AG20443 (cell line): ENCODE data around the gene RAB37.

Experiments
- DNase-seq: peaks from one replicate; pipeline ENCODE4 v3.0.0; 2012; ENCODE audit warnings: low spot score, mixed read lengths

Gene RAB37

GRCh38 chr17:74744714-74745547 lies 7.9 kb downstream of the RAB37 start:
- peak; percentile 88 for DNase-seq

DNA sequence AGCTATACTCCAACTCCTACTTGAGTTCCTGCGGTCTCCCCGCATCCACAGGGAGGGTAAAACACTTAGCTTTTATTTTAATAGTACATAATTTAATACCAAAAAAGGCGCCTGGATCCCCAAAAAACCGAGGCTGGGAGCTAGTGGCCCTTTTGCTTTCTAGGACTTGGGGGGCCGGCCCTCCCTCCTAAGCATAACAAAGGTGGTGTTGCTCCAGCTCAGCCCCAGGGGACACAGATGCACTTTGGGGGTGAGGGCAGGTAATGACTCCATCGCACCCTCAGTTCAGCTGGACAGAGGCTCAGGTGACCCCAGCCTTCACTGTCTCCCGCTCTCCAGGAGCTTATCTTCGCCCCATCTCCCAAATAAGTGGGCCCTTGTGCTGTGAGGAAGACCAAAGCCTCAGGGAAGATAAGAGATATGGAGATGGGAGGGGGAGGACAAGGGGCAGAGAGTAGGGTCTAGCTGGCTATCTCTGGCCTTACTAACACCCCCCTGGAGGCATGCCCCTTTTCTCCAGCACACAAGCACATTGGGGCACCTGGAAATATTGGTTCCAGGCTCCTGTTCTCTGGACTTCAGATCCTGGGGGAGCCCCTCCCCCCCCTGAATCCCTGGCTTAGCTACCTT lies 8.6 kb downstream of the RAB37 start:
- DNase-seq = no peak

DNA sequence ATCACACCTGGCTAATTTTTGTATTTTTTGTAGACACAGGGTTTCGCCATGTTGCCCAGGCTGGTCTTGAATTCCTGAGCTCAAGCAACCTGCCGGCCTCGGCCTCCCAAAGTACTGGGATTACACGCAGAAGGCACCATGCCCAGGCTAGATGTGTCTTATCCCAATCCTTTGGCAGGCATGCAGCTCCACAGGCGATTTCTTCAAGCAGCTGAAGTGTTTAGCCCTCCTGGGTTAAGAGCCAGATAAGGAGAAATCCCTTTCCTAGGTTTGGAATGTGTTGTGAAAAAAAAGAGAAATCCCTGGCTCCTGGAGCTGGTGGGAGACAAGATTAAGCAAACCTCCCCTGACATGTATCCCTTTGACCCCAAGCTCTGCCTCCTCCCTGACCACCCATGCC lies 9.3 kb downstream of the RAB37 start:
- DNase-seq = no peak

GRCh38 chr17:74746922-74747321 lies 9.9 kb downstream of the RAB37 start:
- DNase-seq = no peak

DNA sequence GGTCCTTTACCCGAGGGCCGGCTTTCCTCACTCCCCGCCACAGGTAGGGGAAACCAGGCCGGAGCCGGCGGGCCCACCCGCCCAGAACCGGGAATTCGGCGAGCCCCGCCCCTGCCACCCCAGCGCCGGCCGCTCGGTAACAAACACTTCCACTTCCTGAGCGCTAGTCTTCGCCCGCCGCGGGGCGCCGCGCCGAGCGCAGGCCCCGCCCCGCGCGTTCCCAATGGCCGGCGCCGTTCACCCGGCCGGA lies 11.1 kb downstream of the RAB37 start:
- DNase-seq = no peak

GRCh38 chr17:74748529-74749278 lies 11.6 kb downstream of the RAB37 start, which contains the start of gene NHERF1:
Gene NHERF1 (plus strand): TSS chr17:74748628. CDS start chr17:74748847, 219 bp downstream.
- peak; percentile 99 for DNase-seq

DNA sequence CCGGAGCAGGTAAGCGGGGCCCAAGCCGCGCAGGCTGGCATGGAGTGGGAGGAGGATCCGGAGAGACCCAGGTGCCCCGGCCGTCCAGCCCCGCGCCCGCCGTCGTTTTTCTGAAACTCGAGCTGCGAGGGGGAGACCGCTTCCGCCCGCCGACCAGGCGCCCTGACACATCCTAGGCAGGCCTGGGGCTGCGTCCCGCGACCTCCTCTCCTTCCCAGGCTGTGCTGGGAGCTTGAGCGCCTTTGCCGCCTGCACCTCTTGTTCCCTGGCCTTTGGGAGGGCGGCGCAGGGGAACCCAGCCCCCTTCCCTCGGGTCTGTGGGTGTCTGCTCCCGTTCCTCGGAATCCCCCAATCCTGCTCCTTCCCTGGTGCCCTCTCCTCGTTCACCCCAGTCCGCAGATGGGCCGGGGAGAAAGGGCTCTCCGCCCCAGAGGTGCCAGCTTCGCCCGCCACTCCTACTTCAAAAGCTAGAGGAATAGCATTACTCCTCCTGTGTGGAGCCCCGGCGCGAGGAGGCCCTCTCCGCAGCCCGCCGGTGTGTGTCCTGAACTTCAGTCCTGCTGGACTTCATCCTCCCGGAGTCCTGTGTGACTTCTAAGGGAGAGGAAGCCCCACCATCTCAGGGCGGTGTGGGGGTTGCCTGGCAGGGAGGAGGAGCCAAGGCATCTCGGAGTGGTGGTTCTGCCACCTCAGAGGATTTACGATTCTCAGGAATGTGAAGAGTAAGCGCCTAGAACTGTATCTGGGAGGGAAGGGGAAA lies 12.4 kb downstream of the RAB37 start:
- peak; percentile 27 for DNase-seq

- no peak for DNase-seq
Measured at GRCh38 chr17:74750039-74750326, 12.9 kb downstream of the RAB37 start.

DNA sequence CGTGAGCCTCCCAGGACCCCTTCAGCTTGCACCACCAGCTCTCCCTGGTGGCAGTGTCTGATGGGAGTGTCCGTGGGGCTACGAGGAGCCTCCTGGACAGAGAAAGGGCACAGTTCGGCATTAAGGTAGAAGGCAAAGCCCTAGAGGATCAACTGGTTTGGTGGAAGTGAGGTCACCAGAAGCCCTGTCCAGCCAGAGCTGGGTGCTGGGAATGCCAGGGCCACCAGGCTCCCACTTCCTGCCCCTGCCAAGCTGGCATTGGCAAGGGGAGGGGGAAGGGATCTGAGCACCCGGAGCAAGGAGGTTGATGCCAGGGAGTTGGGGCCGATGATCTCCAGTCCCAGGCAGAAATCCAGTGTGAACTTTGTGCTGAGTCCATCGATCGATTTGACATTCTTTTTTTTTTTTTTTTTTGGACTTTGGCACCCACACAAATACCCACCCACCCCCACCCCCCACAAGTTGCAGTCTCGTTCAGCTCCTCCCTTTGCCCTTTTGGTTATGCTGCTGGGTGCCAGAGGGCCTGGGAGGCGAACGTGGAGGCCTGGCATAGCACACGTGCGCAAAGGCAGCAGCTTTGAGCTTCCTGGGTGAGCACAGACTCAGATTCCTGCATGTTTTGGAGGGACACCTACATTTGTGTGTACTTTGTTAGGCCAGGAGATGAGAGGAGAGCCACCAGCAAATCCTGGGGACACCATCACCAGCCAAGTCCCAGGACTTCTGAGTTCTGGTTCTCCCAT lies 13.4 kb downstream of the RAB37 start:
- no peak for DNase-seq

- DNase-seq = no peak
Measured at GRCh38 chr17:74752415-74752814, 15.4 kb downstream of the RAB37 start.

DNA sequence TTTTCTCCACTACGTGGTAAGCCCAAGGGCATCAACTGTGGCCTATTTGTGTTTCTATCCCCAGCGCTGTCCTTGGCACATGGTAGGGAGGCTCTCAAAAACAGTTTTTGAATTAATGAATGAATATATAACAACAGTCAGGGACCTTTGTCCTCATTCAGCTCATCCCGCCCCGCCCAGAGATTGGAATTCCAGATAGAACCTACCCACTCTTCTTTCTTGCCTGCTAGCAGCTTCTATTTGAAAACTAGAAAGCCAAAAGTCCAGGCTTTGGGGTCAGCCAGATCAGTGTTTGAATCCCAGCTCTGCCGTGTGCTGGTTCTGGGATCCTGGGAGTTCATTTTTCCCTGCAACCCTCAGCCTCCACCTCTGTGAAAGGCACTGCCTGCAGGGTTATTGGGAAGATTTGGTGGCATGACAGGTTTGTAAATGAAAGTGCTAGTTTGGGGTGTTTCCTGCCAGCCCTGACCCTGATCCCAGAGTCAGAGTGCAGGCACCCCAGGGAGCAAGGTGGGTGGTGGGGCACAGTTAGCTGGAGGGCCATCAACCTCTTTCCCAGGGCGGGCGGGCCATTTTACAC lies 15.9 kb downstream of the RAB37 start:
- DNase-seq = no peak

- no peak for DNase-seq
Measured at GRCh38 chr17:74754832-74755231, 17.8 kb downstream of the RAB37 start.

GRCh38 chr17:74755533-74755932 lies 18.5 kb downstream of the RAB37 start:
- no peak for DNase-seq

- no peak for DNase-seq
Measured at GRCh38 chr17:74756891-74757290, 19.8 kb downstream of the RAB37 start.

- DNase-seq = no peak
Measured at GRCh38 chr17:74757502-74757901, 20.4 kb downstream of the RAB37 start.

GRCh38 chr17:74757931-74758847 lies 21.1 kb downstream of the RAB37 start:
- DNase-seq = no peak

- peak; percentile 64 for DNase-seq
Measured at GRCh38 chr17:74758848-74759168, 21.8 kb downstream of the RAB37 start.

GRCh38 chr17:74759243-74759801 lies 22.3 kb downstream of the RAB37 start:
- no peak for DNase-seq

GRCh38 chr17:74759941-74760340 lies 22.9 kb downstream of the RAB37 start:
- no peak for DNase-seq

GRCh38 chr17:74760404-74761105 lies 23.5 kb downstream of the RAB37 start:
- no peak for DNase-seq
